Uterus (tissue), 2 donors: Measurements from ENCODE around the gene ABCA5.

Experiments
- POLR2A ChIP-seq, 2 donors: fragments of 450-650 bp; IDR thresholded peaks; one replicate each; pipeline ENCODE4 v1.6.1; 2016; ENCODE audit warnings: antibody characterized with exemption in 2 of 2, mild to moderate bottlenecking in 1 of 2, moderate library complexity in 1 of 2
- TF ChIP-seq, protein P1 (sequence below), 4 experiments: fragments of 200-600 bp in 2 of 4; fragments of 450-650 bp in 2 of 4; sonication (generic) in 2 of 4; IDR thresholded peaks; one replicate each; pipeline ENCODE4 v1.5.1; 2016 to 2019; ENCODE audit warnings: antibody characterized with exemption in 4 of 4, mild to moderate bottlenecking in 2 of 4, moderate library complexity in 1 of 4

DNA sequence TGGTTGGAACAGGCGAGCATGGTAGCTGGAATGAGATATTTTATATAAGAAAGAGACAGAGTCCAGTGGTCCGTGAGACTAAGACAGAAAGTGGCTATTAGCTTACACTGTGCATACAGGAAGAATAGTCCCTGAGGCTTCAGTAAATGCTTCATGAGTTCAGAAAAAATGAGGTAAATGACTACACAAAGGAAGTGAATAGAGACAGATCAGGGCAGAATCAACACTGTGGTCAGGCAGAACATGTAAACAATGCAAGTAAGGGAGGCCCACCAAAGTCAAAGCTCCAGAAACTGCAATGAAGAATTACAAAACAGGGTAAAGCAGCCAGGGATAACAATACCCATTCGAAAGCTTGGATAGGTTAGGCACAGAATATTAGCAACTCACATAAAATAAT lies 103.1 kb downstream of the ABCA5 start:
- TF ChIP-seq, protein P1, sequence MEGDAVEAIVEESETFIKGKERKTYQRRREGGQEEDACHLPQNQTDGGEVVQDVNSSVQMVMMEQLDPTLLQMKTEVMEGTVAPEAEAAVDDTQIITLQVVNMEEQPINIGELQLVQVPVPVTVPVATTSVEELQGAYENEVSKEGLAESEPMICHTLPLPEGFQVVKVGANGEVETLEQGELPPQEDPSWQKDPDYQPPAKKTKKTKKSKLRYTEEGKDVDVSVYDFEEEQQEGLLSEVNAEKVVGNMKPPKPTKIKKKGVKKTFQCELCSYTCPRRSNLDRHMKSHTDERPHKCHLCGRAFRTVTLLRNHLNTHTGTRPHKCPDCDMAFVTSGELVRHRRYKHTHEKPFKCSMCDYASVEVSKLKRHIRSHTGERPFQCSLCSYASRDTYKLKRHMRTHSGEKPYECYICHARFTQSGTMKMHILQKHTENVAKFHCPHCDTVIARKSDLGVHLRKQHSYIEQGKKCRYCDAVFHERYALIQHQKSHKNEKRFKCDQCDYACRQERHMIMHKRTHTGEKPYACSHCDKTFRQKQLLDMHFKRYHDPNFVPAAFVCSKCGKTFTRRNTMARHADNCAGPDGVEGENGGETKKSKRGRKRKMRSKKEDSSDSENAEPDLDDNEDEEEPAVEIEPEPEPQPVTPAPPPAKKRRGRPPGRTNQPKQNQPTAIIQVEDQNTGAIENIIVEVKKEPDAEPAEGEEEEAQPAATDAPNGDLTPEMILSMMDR (IDR thresholded peaks at IDR 0.05), result no peak
- no peak for TF ChIP-seq POLR2A (IDR thresholded peaks at IDR 0.05)
